Smooth muscle cell (in vitro differentiated cells): ENCODE results near the gene PYDC1. TPM values are rescaled to one million over a fixed set of nuclear protein-coding genes. Genes with fewer than 3 reads are reported as not detected.

Source experiments
- DNase-seq: peaks from one replicate; lab custom pipeline; 2025; ENCODE audit not compliant: unreplicated experiment; lab: John Stamatoyannopoulos, UW
- H2AFZ ChIP-seq: fragments of 200-600 bp; sonication (generic); 2 replicates; pipeline ENCODE4 v1.6.0; 2016; ENCODE audit warnings: antibody characterized with exemption, low read depth, mild to moderate bottlenecking
- H3F3A ChIP-seq: fragments of 200-600 bp; sonication (generic); 2 replicates; pipeline ENCODE4 v1.6.0; 2017; ENCODE audit warnings: antibody characterized with exemption, low read depth
- H3K27ac ChIP-seq: fragments of 200-600 bp; sonication (generic); 2 replicates; pipeline ENCODE4 v1.5.1; 2016; ENCODE audit warnings: low read depth, mild to moderate bottlenecking
- H3K27me3 ChIP-seq: fragments of 200-600 bp; sonication (generic); 2 replicates; pipeline ENCODE4 v1.6.1; 2016; ENCODE audit warnings: low read depth, mild to moderate bottlenecking
- H3K36me3 ChIP-seq: fragments of 200-600 bp; sonication (generic); 2 replicates; pipeline ENCODE4 v1.5.1; 2016; ENCODE audit warnings: low read depth
- H3K4me1 ChIP-seq: fragments of 200-600 bp; sonication (generic); 2 replicates; pipeline ENCODE4 v1.5.1; 2016; ENCODE audit warnings: low read depth
- H3K4me2 ChIP-seq: fragments of 200-600 bp; sonication (generic); 2 replicates; pipeline ENCODE4 v1.6.0; 2016; ENCODE audit warnings: mild to moderate bottlenecking
- H3K4me3 ChIP-seq: fragments of 200-600 bp; sonication (generic); 2 replicates; pipeline ENCODE4 v1.5.1; 2016; ENCODE audit warnings: mild to moderate bottlenecking
- H3K79me2 ChIP-seq: fragments of 200-600 bp; sonication (generic); 2 replicates; pipeline ENCODE4 v1.6.0; 2016; ENCODE audit warnings: low read depth, mild to moderate bottlenecking
- H3K9ac ChIP-seq: fragments of 200-600 bp; sonication (generic); 2 replicates; pipeline ENCODE4 v1.6.0; 2016; ENCODE audit warnings: low read depth
- H3K9me3 ChIP-seq: fragments of 200-600 bp; sonication (generic); replicated peaks from 2 replicates; pipeline ENCODE4 v1.5.1; 2016; ENCODE audit warnings: low read depth
- H4K20me1 ChIP-seq: fragments of 200-600 bp; sonication (generic); 2 replicates; pipeline ENCODE4 v1.6.0; 2016; ENCODE audit warnings: low read depth
- CTCF ChIP-seq: fragments of 200-600 bp; sonication (generic); IDR thresholded peaks from 2 replicates; pipeline ENCODE4 v1.5.1; 2017; ENCODE audit warnings: borderline replicate concordance, mild to moderate bottlenecking, antibody characterized with exemption; ENCODE audit not compliant: insufficient read depth, poor library complexity, severe bottlenecking
- WGBS: methylation state at CpG from one replicate; pipeline ENCODE4 v1.1.7; 2016; ENCODE audit warnings: low lambda C conversion rate; 5-methylcytosine and 5-hydroxymethylcytosine counted together
- polyA plus RNA-seq: library from polyadenylated mRNA; unstranded; fragments of >200 nt; fragmentation: Nextera tagmentation; extraction: Ambion mirVana; gene quantifications from 2 replicates; pipeline ENCODE4 v1.2.1, GENCODE V29; 2016
- total RNA-seq: library from RNA; depleted of rRNA; stranded (reverse); fragments of >200 nt; gene quantifications from 2 replicates; pipeline ENCODE4 v1.2.3, GENCODE V29; 2014

PYDC1 gene
- total and polyA plus RNA-seq, 2 experiments from 2014 or later = 1.1 TPM; not detected in 1

- no peaks in the 10 kb centered on the region for H3F3A ChIP-seq
- no peaks in the 10 kb centered on the region for H3K9me3 ChIP-seq
- H3K36me3 ChIP-seq = no peaks in the 10 kb centered on the region
- no peak overlapping the region for H2AFZ ChIP-seq
- no peak for TF ChIP-seq CTCF
- WGBS = 92% methylated on average over 10 of the region's 10 CpGs
- H3K27me3 ChIP-seq = no peaks in the 10 kb centered on the region
- DNase-seq = no peak
- H4K20me1 ChIP-seq = no peaks in the 10 kb centered on the region
- no peaks in the 10 kb centered on the region for H3K4me1 ChIP-seq
- H3K9ac ChIP-seq = no peak overlapping the region
- H3K4me3 ChIP-seq = no peak overlapping the region
- no peak overlapping the region for H3K27ac ChIP-seq
- H3K79me2 ChIP-seq = no peaks in the 10 kb centered on the region
- no peak overlapping the region for H3K4me2 ChIP-seq
Observed at GRCh38 chr16:31229501-31229900, 12.6 kb upstream of the PYDC1 start.

GRCh38 chr16:31228206-31228605 lies 11.3 kb upstream of the PYDC1 start:
- Histone ChIP-seq H3K4me3 (no peak overlapping the region), H3K79me2 (no peaks in the 10 kb centered on the region), H3K9ac (no peak overlapping the region), H3K27me3 (no peaks in the 10 kb centered on the region), H2AFZ (no peak overlapping the region), H3K4me2 (no peak overlapping the region), H3K27ac (no peak overlapping the region), H3K4me1 (no peaks in the 10 kb centered on the region), H3K36me3 (no peaks in the 10 kb centered on the region), H4K20me1 (no peaks in the 10 kb centered on the region), H3K9me3 (no peaks in the 10 kb centered on the region), H3F3A (no peaks in the 10 kb centered on the region)
- DNase-seq = no peak
- no peak for TF ChIP-seq CTCF
- WGBS = 99% methylated on average over 4 of the region's 4 CpGs

GRCh38 chr16:31225193-31225592 lies 8.3 kb upstream of the PYDC1 start:
- Histone ChIP-seq H3K27me3 (peaks cover 10% of the 10 kb centered on the region), H3K9me3 (no peaks in the 10 kb centered on the region), H3K4me1 (no peaks in the 10 kb centered on the region), H3K36me3 (no peaks in the 10 kb centered on the region), H3K4me3 (no peak overlapping the region), H2AFZ (no peak overlapping the region), H3K27ac (no peak overlapping the region), H4K20me1 (no peaks in the 10 kb centered on the region), H3K9ac (no peak overlapping the region), H3F3A (no peaks in the 10 kb centered on the region), H3K79me2 (no peaks in the 10 kb centered on the region), H3K4me2 (no peak overlapping the region)
- no peak for DNase-seq
- no peak for TF ChIP-seq CTCF
- 88% methylated on average over 3 of the region's 3 CpGs for WGBS

GRCh38 chr16:31224092-31224955 lies 7.4 kb upstream of the PYDC1 start:
- Histone ChIP-seq H3K4me2 (no peak overlapping the region), H3K27me3 (peaks cover 12% of the 10 kb centered on the region), H3K9me3 (no peaks in the 10 kb centered on the region), H3K27ac (no peak overlapping the region), H3K4me1 (no peaks in the 10 kb centered on the region), H3K9ac (no peak overlapping the region), H3K79me2 (no peaks in the 10 kb centered on the region), H4K20me1 (no peaks in the 10 kb centered on the region), H2AFZ (no peak overlapping the region), H3K36me3 (no peaks in the 10 kb centered on the region), H3K4me3 (no peak overlapping the region), H3F3A (no peaks in the 10 kb centered on the region)
- DNase-seq = no peak
- 96% methylated on average over 48 of the region's 80 CpGs for WGBS
- TF ChIP-seq CTCF = no peak
